Naive thymus-derived CD4-positive, alpha-beta T cell (primary cell): ENCODE data around the gene NUP210L. TPM values are rescaled to one million over a fixed set of nuclear protein-coding genes. Genes with fewer than 3 reads are reported as not detected.
"Not testable (repeated sequence)": the region's sequence is repeated elsewhere in the genome, so short reads cannot be mapped to it uniquely, and the experiment has no call there.

Experiments
- ATAC-seq: fragments of 150-1000 bp; cut with Tn5 transposase; 2 replicates; pipeline ENCODE4 v1.10.0; 2021; ENCODE audit warnings: mild to moderate bottlenecking, moderate library complexity
- CTCF ChIA-PET: fragments of 350-600 bp; sonication (Branson Sonifier 250); formaldehyde crosslinking; loops from one replicate; lab custom pipeline; 2021; ENCODE audit warnings: antibody characterized with exemption; lab: Charles Lee
- POLR2A ChIA-PET: fragments of 350-600 bp; sonication (Branson Sonifier 250); formaldehyde crosslinking; loops from one replicate; lab custom pipeline; 2021; ENCODE audit warnings: antibody characterized with exemption, inconsistent platforms; lab: Charles Lee
- DNase-seq, 9 donors: peaks; one replicate each; pipeline versions ENCODE4 v3.0.0 to v3.0.0-alpha.2; 2020 to 2022; ENCODE audit warnings: mixed read lengths in 1 of 9
- H3K27ac ChIP-seq: one replicate; pipeline ENCODE4 v1.7.0; 2013; ENCODE audit warnings: mild to moderate bottlenecking, low read depth, low read length, moderate library complexity
- H3K27me3 ChIP-seq, 2 donors: one replicate each; pipeline ENCODE4 v1.7.0; 2013; ENCODE audit warnings: low read length in 2 of 2, mild to moderate bottlenecking in 2 of 2, moderate library complexity in 2 of 2; ENCODE audit not compliant: control insufficient read depth in 2 of 2, insufficient read depth in 2 of 2
- H3K36me3 ChIP-seq, 3 experiments: 1 replicate in 2 of 3; 2 replicates in 1 of 3; pipeline ENCODE4 v1.7.0; 2013; ENCODE audit warnings: low read length in 3 of 3, mild to moderate bottlenecking in 3 of 3, moderate library complexity in 1 of 3; ENCODE audit not compliant: insufficient read depth in 3 of 3, control insufficient read depth in 2 of 3
- H3K4me1 ChIP-seq, 2 donors: one replicate each; pipeline ENCODE4 v1.7.0; 2013; ENCODE audit warnings: low read length in 2 of 2, mild to moderate bottlenecking in 2 of 2, moderate library complexity in 1 of 2; ENCODE audit not compliant: control insufficient read depth in 2 of 2, insufficient read depth in 2 of 2
- H3K4me3 ChIP-seq: 2 replicates; pipeline ENCODE4 v1.7.0; 2013; ENCODE audit warnings: mild to moderate bottlenecking, low read length
- H3K9me3 ChIP-seq, 3 experiments: 1 replicate in 2 of 3; 2 replicates in 1 of 3; pipeline ENCODE4 v1.7.0; 2013; ENCODE audit warnings: low read length in 3 of 3; ENCODE audit not compliant: control insufficient read depth in 2 of 3
- H3K27ac Mint-ChIP-seq, 9 donors: one replicate each; pipeline ENCODE4 v1.8.0; 2020 to 2022; ENCODE audit warnings: mixed read lengths in 9 of 9, mild to moderate bottlenecking in 8 of 9, moderate library complexity in 5 of 9, inconsistent platforms in 2 of 9
- H3K27me3 Mint-ChIP-seq, 5 donors: one replicate each; pipeline ENCODE4 v1.8.0; 2021 to 2022; ENCODE audit warnings: mixed read lengths in 5 of 5, mild to moderate bottlenecking in 1 of 5
- H3K36me3 Mint-ChIP-seq, 5 donors: one replicate each; pipeline ENCODE4 v1.8.0; 2020 to 2022; ENCODE audit warnings: mixed read lengths in 5 of 5, mild to moderate bottlenecking in 3 of 5, inconsistent platforms in 1 of 5
- H3K4me1 Mint-ChIP-seq, 7 donors: one replicate each; pipeline ENCODE4 v1.8.0; 2020 to 2022; ENCODE audit warnings: mixed read lengths in 7 of 7, mild to moderate bottlenecking in 3 of 7, inconsistent platforms in 1 of 7
- H3K4me3 Mint-ChIP-seq, 10 donors: one replicate each; pipeline ENCODE4 v1.8.0; 2020 to 2022; ENCODE audit warnings: mild to moderate bottlenecking in 10 of 10, mixed read lengths in 10 of 10, moderate library complexity in 6 of 10, inconsistent platforms in 2 of 10
- H3K9me3 Mint-ChIP-seq, 11 donors: one replicate each; pipeline ENCODE4 v1.8.0; 2020 to 2022; ENCODE audit warnings: mixed read lengths in 11 of 11, mild to moderate bottlenecking in 4 of 11, inconsistent platforms in 1 of 11, moderate library complexity in 1 of 11
- intact Hi-C, 2 donors: fragments of 100-400 bp; cut with micrococcal nuclease; formaldehyde crosslinking; loops; one replicate each; pipeline ENCODE4 v1.15.1; 2023
- polyA plus RNA-seq, 2 donors: library from polyadenylated mRNA; unstranded; fragments of 300-500 nt; fragmentation: Illumina TruSeq; gene quantifications; one replicate each; pipeline ENCODE4 v1.2.3, GENCODE V29; 2021
- total RNA-seq, 6 experiments: library from RNA in 5 of 6; stranded (reverse) in 5 of 6; gene quantifications; 1 replicate in 5 of 6; 2 replicates in 1 of 6; pipeline ENCODE4 v1.2.3 and lab custom pipeline; 2021 to 2026

Gene NUP210L
- total and polyA plus RNA-seq, 7 experiments from 2014 or later: 0.11 to 0.16 (median 0.15) TPM; not detected in 3

- H3K9me3 Mint-ChIP-seq: no peaks in the 10 kb centered on the region
- Histone ChIP-seq H3K4me3 (no peak overlapping the region), H3K27ac (no peak overlapping the region), H3K9me3 (no peaks in the 10 kb centered on the region), H3K27me3 (no peaks in the 10 kb centered on the region), H3K36me3 (no peaks in the 10 kb centered on the region), H3K4me1 (peaks cover 3 to 8% of the 10 kb centered on the region in 2 donors)
- CTCF ChIA-PET: interaction anchor here (0.6 to 8.0 kb wide), 5 partner anchors 13 to 187 kb away, joined by 3 to 84 read pairs (median 3); no protein-coding TSS in a partner anchor
- no peaks in the 10 kb centered on the region for H3K36me3 Mint-ChIP-seq
- peak overlapping the region in 1 of 9 donors; percentile 74 for H3K27ac Mint-ChIP-seq
- no peak for ATAC-seq
- H3K4me1 Mint-ChIP-seq: peaks cover 9 to 29% (median 15%) of the 10 kb centered on the region in 7 donors
- H3K4me3 Mint-ChIP-seq: peak overlapping the region in 1 of 10 donors; percentile 27
- POLR2A ChIA-PET: interaction anchor here (0.6 to 10.4 kb wide), 3 partner anchors 7 to 19 kb away, joined by 3 to 157 read pairs (median 3); partner anchors contain the start of gene JTB
- intact Hi-C loops: loop anchor here in 1 of 2 donors (10.0 kb wide), 1 partner anchor 470 kb away; no protein-coding TSS in a partner anchor
- no peak for DNase-seq
- H3K27me3 Mint-ChIP-seq: peaks cover 0 to 21% (median 9%) of the 10 kb centered on the region in 5 donors
Measured at GRCh38 chr1:153984123-153984894, 170.6 kb downstream of the NUP210L start.

GRCh38 chr1:153981735-153982134 lies 173.1 kb downstream of the NUP210L start:
- H3K36me3 Mint-ChIP-seq, H3K4me3 Mint-ChIP-seq, H3K27ac Mint-ChIP-seq, H3K27ac ChIP-seq, H3K4me1 ChIP-seq, H3K9me3 Mint-ChIP-seq, H3K9me3 ChIP-seq, DNase-seq, CTCF ChIA-PET, H3K27me3 ChIP-seq, H3K4me3 ChIP-seq, ATAC-seq: not testable (repeated sequence)
- Mint-ChIP-seq H3K27me3 (peaks cover 0 to 21% (median 9%) of the 10 kb centered on the region in 5 donors), H3K4me1 (peaks cover 14 to 37% (median 28%) of the 10 kb centered on the region in 7 donors)
- intact Hi-C loops: loop anchor here in 1 of 2 donors (10.0 kb wide), 1 partner anchor 467 kb away; no protein-coding TSS in a partner anchor
- POLR2A ChIA-PET: interaction anchor here (0.7 to 8.8 kb wide), 2 partner anchors 8 to 285 kb away, joined by 3 to 157 read pairs; partner anchors contain the start of genes RAB13 and RPS27
- H3K36me3 ChIP-seq: peaks cover 0 to 11% (median 0%) of the 10 kb centered on the region in 3 experiments

DNA sequence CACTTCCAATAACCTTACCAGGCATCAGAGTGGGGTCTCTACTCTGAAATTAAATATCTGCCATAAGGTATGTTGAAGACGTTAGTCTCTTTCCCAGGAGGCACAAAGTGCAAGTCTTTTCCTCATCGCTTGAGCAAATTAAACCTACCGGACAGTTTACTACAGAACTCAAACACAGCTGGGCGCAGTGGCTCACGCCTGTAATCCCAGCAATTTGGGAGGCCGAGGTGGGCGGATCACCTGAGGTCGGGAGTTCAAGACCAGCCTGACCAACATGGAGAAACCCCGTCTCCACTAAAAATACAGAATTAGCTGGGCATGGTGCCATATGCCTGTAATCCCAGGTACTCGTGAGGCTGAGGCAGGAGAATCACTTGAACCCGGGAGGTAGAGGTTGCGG lies 175.8 kb downstream of the NUP210L start:
- H3K4me1 Mint-ChIP-seq: peaks cover 23 to 40% (median 36%) of the 10 kb centered on the region in 7 donors
- peak overlapping the region in 3 of 9 donors; percentile 17 to 93 (median 90) for H3K27ac Mint-ChIP-seq
- Histone ChIP-seq H3K4me1 (peaks cover 9 to 15% of the 10 kb centered on the region in 2 donors), H3K36me3 (peaks cover 0 to 30% (median 2%) of the 10 kb centered on the region in 3 experiments)
- H3K27me3 Mint-ChIP-seq, H3K4me3 ChIP-seq, DNase-seq, H3K9me3 Mint-ChIP-seq, H3K27me3 ChIP-seq, H3K27ac ChIP-seq, ATAC-seq, H3K9me3 ChIP-seq: not testable (repeated sequence)
- ChIA-PET POLR2A (interaction anchor here (1.7 to 8.8 kb wide), 8 partner anchors 10 to 346 kb away, joined by 4 to 157 read pairs (median 38); partner anchors contain the start of genes CHTOP, CREB3L4, CRTC2 and DENND4B), CTCF (interaction anchor here (1.1 to 2.9 kb wide), 3 partner anchors 8 to 165 kb away, joined by 3 to 18 read pairs (median 11); partner anchors contain the start of genes CREB3L4 and RAB13)
- H3K36me3 Mint-ChIP-seq: peaks cover 5 to 14% (median 12%) of the 10 kb centered on the region in 5 donors
- H3K4me3 Mint-ChIP-seq: peak overlapping the region; percentile 45 to 99 (median 96)
- intact Hi-C loops: loop anchor here in 1 of 2 donors (5.0 kb wide), 1 partner anchor 293 kb away; the partner anchor contains the start of gene HAX1

- Mint-ChIP-seq H3K4me3 (peak overlapping the region; percentile 92 to 99 (median 97)), H3K4me1 (peaks cover 23 to 44% (median 40%) of the 10 kb centered on the region in 7 donors), H3K9me3 (no peaks in the 10 kb centered on the region), H3K36me3 (peaks cover 5 to 17% (median 13%) of the 10 kb centered on the region in 5 donors), H3K27ac (peak overlapping the region; percentile 84 to 96 (median 93)), H3K27me3 (no peaks in the 10 kb centered on the region)
- no peak for ATAC-seq
- H3K36me3 ChIP-seq: peaks cover 0 to 37% (median 3%) of the 10 kb centered on the region in 3 experiments
- H3K9me3 ChIP-seq: no peaks in the 10 kb centered on the region
- H3K27ac ChIP-seq: peak overlapping the region; percentile 96
- DNase-seq: no peak
- H3K4me1 ChIP-seq: peaks cover 9 to 15% of the 10 kb centered on the region in 2 donors
- POLR2A ChIA-PET: interaction anchor here (0.6 to 8.8 kb wide), 20 partner anchors 11 to 1065 kb away, joined by 3 to 157 read pairs (median 6); partner anchors contain the start of genes CHTOP, CREB3L4, CRTC2 and DENND4B
- peak overlapping the region; percentile 94 for H3K4me3 ChIP-seq
- CTCF ChIA-PET: interaction anchor here (0.9 to 2.9 kb wide), 10 partner anchors 8 to 164 kb away, joined by 3 to 18 read pairs (median 5); partner anchors contain the start of genes CREB3L4, DENND4B, GATAD2B and RAB13
- intact Hi-C loops: loop anchor here in 1 of 2 donors (5.0 kb wide), 1 partner anchor 294 kb away; the partner anchor contains the start of gene HAX1
- H3K27me3 ChIP-seq: no peaks in the 10 kb centered on the region
Measured at GRCh38 chr1:153978274-153978909, 176.5 kb downstream of the NUP210L start.

GRCh38 chr1:153977250-153978240 lies 177.3 kb downstream of the NUP210L start, which contains the start of gene JTB:
JTB (minus strand) TSS chr1:153977674; CDS start chr1:153977252, 422 bp downstream.
- H3K4me1 Mint-ChIP-seq: peaks cover 23 to 51% (median 40%) of the 10 kb centered on the region in 7 donors
- intact Hi-C loops: loop anchor here (1.0 to 5.0 kb wide), 10 partner anchors 9 to 295 kb away; partner anchors contain the start of genes CREB3L4 (in 2 of the 2), CRTC2 (in 2 of the 2), RAB13 (in 2 of the 2) and RPS27 (in 2 of the 2)
- Histone ChIP-seq H3K36me3 (peaks cover 0 to 45% (median 3%) of the 10 kb centered on the region in 3 experiments), H3K9me3 (no peaks in the 10 kb centered on the region), H3K27ac (peak within 1 kb of the TSS; percentile 96), H3K4me3 (peak within 1 kb of the TSS; percentile 94), H3K27me3 (no peaks in the 10 kb centered on the region), H3K4me1 (peaks cover 9 to 15% of the 10 kb centered on the region in 2 donors)
- no peaks in the 10 kb centered on the region for H3K27me3 Mint-ChIP-seq
- peak; percentile 65 to 89 (median 78) for DNase-seq
- peak within 1 kb of the TSS; percentile 92 to 99 (median 97) for H3K4me3 Mint-ChIP-seq
- ChIA-PET POLR2A (interaction anchor here (0.6 to 8.8 kb wide), 25 partner anchors 10 to 1066 kb away, joined by 3 to 157 read pairs (median 5); partner anchors contain the start of genes CHTOP, CREB3L4, CRTC2 and DENND4B), CTCF (interaction anchor here (0.8 to 2.9 kb wide), 14 partner anchors 9 to 164 kb away, joined by 3 to 18 read pairs (median 4); partner anchors contain the start of genes CREB3L4, CRTC2, DENND4B and GATAD2B)
- ATAC-seq: peak; percentile 98
- no peaks in the 10 kb centered on the region for H3K9me3 Mint-ChIP-seq
- peaks cover 5 to 19% (median 13%) of the 10 kb centered on the region in 5 donors for H3K36me3 Mint-ChIP-seq
- peak within 1 kb of the TSS; percentile 84 to 98 (median 94) for H3K27ac Mint-ChIP-seq
